EL (cell line): ENCODE measurements around the gene POLR2F.
"Not testable (repeated sequence)": the region's sequence is repeated elsewhere in the genome, so short reads cannot be mapped to it uniquely, and the experiment has no call there.

ENCODE experiments used
- DNase-seq: peaks from one replicate; pipeline ENCODE4 v3.0.0-alpha.2; 2016

Gene POLR2F

DNA sequence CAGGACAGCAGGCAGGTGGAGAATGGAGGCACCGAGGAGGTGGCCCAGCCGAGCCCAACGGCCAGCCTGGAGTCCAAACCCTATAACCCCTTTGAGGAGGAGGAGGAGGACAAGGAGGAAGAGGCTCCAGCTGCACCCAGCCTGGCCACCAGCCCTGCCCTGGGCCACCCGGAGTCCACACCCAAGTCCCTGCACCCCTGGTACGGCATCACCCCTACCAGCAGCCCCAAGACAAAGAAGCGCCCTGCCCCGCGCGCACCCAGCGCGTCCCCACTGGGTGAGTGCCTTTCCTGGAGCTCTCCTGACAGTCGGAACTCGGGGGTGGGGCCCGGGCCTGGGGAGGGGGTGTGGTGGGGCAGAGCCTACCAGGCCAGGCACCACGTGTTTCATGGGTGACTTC lies 27.7 kb upstream of the POLR2F start:
- DNase-seq = no peak

DNA sequence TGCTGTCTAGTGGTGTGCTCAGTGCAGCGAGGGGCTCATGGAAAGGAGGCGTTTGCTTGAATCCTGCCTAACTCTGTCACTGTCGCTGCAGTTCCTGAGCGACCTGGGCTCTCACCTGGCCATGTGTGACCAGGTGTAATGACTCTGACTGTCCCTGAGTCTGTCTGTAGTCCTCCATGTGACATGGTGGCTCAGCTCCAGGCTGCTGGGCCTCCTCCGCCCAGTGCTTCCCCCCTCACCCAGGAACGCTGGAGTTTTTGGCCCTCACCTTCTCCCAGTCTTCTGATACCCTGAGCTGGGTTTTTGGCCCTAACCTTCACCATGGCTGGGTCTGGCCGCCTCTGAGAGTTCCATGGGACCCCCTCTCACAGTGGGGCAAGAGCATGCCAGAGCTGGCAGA lies 27.1 kb upstream of the POLR2F start:
- no peak for DNase-seq

DNA sequence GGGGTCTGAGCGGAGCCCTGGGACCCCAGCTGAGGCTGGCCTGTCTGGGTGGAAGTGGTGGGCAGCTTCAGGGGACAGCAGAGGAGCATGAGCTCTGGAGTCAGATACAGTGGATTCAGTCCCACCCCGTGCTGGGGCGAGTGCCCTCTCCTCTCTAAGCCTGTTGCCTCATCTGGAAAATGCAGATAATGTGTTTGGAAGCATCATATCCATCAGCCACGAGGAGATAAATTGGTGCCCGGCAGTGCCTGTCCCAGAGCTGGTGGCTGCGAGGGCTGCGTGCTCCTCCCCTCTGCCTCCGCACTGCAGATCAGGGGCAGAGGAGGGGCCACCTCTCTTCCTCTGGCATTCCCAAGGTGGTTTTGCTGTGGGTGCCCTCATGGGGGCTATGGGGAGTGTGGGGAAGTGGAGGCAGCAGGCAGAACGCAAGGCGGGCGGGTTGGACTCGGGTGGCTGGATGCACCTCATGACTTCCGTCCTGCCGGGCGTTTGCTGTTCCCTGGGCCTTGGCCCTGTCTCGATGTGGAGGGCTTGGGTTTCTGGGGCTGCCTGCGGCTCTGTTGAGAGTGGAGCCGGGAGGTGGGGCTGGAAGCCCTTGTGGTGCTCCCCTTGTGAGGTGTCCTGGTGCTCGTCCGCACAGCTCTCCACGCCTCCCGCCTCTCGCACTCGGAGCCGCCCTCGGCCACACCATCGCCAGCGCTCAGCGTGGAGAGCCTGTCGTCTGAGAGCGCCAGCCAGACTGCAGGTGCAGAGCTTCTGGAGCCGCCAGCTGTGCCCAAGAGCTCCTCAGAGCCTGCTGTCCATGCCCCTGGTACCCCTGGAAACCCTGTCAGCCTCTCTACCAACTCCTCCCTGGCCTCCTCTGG lies 26.5 kb upstream of the POLR2F start:
- no peak for DNase-seq

DNA sequence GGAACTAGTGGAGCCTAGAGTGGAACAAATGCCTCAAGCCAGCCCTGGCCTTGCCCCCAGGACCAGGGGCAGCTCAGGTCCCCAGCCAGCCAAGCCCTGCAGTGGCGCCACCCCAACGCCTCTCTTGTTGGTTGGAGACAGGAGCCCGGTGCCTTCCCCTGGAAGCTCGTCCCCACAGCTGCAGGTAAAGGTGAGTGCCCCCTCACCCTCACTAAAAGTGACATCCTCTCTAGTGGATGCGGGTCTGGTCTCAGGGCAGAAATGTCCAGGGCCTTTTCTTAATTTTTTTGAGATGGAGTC lies 25.9 kb upstream of the POLR2F start:
- no peak for DNase-seq

DNA sequence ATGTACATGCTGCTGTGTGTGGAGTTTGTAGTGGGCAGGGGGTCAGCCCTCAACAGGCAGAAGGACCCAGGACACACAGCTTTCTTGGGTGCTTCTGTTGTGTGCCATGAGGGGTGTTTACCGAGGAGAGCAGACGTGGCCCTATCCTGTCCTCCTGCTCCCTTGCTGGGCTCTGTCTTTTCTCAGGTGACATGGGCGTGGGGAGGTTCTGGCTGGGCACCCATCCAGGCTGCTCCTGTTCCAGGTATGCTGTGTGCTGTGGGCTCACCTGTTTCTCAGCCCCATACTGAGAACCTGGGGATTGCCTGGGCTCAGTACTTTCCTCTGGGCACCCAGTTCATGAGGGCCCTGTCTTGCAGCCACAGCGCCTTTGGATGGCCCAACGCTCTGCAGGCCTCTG lies 24.1 kb upstream of the POLR2F start:
- no peak for DNase-seq

DNA sequence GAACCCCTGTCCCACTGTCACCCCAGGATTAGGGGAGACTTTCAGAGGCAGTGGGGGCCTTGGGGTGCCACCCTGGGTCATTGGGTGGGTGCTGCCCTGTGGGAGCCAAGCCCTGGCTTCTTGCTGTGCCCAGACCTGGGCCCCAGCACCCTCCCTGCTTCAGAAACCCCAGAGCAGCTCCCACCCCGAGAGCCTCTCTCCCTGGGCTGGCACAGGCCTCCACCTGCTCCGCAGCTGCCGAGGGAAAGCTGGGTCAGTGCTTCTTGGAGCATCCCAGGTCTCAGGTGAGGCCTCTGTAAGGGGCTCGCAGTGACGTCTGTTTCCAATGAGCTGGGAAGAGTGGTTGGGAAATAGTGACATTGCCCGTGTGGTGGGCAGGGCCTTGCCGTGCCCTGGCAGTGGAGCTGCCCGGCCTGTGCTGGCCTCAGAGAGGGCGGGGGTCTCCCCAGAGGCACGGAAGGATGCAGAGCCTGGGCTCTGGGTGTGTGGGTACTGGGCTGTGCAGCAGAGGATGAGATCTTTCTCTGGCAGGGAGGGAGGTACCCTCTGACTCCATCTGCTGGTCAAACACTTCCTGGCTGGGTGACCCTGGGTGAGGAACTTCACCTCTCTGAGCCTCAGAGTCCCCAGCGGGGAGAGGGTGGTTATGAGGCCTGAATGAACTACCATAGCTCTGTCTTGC lies 23.1 kb upstream of the POLR2F start:
- DNase-seq = peak; percentile 38

DNA sequence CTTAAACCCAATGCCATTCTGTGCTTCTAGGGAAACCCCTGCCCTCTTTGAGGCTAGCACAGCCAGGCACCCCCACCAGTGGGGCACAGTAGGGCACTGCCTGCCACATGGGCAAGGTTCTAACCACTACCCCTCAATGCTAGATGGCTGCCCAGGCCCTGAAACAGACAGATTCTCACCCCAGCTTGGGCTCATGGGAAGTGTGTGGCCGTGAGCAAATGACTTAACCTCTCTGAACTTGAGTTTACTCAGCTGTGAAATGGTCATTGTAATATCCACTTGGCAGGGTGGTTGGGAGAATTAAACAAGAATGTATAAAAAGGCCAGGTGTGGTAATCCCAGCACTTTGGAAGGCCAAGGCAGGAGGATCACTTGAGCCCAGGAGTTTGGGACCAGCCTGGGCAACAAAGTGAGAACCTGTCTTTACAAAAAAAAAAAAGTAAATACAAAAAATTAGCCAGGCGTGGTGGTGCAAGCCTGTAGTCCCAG lies 22.5 kb upstream of the POLR2F start:
- DNase-seq = no peak

DNA sequence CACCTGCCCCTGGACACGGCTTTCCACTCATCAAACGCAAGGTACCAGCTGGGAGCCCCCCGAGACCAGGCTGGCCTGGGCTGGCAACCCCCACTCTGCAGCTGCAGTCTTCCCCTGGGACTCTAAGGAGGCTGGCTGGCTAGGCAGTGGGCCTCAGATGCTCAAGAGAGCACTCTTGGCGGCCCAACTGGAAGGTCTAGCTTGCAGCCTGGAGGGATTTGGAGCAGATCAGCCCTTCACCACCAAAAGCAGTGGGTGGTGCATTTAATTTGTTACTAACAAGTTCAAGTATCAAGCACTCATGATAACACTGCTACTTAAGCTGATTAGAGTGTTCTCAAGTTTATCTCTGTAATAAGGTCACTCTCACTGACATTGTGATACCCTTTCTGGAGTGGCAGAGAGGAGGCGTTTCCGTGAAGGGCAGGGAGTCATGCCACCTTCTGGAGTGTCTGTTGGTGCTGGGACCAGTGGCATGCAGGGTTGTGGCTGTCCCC lies 21.6 kb upstream of the POLR2F start:
- DNase-seq = no peak

DNA sequence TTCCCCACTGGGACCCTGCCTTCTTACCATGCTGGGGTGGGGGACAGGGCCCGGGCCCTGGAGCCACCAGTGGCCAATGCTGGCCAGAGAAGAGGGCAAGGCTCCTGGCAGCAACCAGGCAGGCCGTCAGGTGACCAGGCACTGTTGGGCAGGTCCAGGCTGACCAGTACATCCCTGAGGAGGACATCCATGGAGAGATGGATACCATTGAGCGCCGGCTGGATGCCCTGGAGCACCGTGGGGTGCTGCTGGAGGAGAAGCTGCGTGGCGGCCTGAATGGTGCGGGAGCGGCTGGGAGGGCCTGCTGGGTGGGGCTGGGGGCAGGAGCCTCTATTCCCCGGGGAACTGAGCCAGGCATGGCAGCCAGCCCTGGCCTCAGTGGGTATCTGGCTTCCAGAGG lies 21.1 kb upstream of the POLR2F start:
- no peak for DNase-seq

DNA sequence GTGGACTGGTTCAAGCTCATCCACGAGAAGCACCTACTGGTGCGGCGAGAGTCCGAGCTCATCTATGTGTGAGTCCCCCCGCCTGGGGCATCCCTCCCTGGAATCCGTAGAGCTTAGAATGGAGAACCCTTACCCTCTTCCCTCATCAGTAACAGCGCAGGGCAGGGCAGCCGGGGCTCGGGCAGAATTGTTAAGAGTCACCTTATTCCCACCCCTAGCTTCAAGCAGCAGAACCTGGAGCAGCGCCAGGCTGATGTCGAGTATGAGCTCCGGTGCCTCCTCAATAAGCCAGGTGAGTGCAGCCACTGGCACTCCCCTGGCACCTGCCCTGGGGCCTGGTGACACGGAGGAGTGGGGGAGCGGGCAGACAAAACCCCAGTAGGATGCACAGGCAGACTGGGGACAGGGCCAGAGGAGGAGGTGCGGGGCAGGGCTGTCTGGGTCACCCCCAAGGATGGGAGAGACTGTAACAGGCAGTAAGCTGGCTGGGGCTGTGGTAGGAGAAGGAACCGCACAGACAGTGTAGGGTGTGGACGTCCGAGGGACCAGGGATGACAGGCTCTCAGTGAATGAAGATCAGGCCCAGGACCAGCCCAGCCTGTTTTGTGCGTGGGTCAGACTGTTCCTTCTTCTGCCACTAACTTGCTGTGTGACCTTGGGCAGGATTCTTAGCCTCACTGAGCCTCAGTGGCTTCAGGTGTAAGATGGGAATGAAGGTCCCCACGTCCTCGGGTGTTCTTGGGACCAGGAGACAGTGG lies 20.5 kb upstream of the POLR2F start:
- no peak for DNase-seq

DNA sequence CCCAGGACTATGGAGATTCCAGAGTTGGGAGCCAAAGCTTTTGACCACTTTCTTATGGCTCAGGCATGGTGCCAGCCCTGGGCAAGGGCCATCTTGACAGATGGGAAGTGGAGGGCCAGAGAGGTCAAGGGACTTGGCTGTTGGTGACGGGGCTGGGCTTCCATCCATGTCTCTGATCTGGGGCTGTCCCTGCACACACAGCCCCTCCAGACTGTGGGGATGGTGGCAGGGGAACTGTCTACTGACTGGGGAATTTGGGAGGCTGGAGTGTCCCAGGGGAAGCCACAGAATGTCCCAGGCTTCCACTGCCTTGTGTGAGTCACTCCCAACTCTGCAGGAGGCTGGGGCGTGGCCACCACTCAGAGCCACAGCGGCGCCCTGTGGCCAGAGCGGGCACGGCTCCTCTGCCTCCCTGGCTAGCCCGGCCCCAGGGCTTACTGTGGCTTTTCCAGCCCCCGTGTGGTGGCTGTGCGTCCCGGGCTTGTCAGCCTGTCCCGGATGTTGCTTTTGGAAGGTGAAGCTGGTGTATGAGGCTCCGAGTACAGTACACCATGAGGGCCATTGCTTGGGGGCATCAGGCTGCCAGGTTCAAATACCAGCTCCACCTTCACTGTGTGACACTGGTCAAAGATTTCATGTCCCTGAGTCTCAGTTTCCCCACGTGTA lies 19.7 kb upstream of the POLR2F start:
- DNase-seq = peak; percentile 97

DNA sequence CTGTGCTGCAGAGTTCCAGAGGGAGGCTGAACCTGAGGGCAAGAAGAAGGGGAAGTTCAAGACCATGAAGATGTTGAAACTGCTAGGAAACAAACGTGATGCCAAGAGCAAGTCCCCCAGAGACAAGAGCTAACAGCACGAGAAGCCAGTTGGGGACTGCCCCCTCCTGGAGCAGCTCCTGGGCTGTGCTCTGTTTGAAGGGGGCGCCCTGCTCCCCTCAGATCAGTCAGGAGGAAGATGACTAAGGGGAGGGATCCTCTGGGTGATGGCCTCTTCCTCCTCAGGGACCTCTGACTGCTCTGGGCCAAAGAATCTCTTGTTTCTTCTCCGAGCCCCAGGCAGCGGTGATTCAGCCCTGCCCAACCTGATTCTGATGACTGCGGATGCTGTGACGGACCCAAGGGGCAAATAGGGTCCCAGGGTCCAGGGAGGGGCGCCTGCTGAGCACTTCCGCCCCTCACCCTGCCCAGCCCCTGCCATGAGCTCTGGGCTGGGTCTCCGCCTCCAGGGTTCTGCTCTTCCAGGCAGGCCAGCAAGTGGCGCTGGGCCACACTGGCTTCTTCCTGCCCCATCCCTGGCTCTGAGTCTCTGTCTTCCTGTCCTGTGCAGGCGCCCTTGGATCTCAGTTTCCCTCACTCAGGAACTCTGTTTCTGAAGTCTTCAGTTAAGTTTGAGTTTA lies 12.7 kb upstream of the POLR2F start:
- DNase-seq = peak; percentile 54

DNA sequence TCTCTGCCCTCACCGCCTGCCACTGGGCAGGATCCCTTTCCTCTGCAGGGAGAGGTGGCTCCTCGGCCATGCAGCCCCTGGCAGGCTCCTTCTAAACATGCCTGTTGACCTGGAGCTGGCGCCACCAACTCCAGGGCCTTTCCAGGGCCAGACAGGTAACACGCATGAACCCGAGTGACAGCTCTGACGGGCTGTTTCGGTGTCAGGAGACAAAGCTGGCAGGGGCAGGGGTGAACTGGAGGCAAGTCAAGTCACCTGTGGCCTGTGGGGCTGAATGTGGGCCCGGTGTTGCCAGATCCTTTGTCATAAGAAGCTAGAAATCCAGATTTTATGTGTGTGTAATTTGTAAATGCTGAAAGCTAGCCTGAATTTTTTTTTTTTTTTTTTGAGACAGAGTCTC lies 11.4 kb upstream of the POLR2F start:
- no peak for DNase-seq

DNA sequence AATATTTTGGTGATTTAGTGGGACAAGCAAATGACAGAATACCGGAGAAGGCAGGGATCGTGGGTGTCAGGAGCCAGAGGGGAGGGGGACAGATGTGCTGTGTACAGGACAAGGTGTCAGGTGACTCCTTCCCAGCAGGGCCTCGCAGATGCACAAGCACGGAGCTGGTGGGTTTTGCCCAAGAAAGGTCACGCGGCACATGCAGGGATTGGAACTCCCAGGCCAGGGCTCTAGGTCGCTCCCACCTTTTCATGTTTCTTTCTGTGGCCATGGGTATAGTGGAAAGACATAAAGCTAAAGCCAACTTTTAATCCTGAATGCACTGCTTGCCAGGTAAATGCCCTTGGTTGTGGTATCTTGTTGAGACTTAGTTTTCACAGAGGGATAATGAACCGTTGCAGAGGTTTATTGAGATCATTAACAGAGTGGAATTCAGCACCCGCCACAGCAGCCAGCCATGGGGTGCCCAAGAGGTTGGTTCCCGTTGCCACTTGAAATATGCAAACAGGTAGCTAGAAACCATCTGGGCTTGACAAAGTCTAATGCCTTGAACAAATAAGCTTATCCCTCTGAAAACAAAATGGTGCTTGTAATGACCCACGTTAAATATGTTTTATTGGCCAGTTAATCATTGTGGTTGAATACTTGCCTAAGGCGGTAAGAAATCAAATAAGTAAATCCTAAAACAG lies 10.2 kb upstream of the POLR2F start:
- no peak for DNase-seq

DNA sequence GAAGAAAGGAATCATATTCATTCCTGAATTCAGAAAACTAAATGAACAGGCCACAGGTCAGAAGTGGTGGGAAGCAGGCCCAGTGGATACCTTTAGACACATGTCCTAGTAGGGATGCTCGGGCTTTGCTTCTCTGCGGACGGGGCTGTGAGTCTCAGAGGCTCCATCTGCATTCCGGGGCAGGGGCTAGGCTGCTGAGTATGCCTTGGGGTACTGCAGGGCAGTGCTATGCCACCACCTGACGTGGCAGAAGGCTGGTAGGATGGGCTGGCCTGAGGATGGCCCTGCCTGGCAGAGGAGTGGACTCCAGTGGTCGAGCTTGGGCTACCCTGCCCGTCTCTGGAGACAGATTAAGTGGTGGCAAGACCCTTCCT lies 9.7 kb upstream of the POLR2F start:
- no peak for DNase-seq

DNA sequence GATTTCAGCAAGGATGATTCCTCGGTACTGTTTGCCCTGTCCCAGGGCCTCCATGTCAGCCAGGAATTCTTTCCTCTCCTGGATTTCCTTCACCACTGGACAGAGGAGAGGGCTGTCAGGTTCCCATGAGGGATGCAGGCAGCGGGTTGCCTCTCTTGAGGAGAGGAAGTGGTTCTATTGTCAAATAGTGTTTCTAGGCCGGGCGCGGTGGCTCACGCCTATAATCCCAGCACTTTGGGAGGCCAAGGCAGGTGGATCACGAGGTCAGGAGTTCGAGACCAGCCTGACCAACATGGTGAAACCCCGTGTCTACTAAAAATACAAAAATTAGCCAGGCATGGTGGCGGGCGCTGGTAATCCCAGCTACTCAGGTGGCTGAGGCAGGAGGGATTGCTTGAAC lies 9.1 kb upstream of the POLR2F start:
- DNase-seq = not testable (repeated sequence)

DNA sequence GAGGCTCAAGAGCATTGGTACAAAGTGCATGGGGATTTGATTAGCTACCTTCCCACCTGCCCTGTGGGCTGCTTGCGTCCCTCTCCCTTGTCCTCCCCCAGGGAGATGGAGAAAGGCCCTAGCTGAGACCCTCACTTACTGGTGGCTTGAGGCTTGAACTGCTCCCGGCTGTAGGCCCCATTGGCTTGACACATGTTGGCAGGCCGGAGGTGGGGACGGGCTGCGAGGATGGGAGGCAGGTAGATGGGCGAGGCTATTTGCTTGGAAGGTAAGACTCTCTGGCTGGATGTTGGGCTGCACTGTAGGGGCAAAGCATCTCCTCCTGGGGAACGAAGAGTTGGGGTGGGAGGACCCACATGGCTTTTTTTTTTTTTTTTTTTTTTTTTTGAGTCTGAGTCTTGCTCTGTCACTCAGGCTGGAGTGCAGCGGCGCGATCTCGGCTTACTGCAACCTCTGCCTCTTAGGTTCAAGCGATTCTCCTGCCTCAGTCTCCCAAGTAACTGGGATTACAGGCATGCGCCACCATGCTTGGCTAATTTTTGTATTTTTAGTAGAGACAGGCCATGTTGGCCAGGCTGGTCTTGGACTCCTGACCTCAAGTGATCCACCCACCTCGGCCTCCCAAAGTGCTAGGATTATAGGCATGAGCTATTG lies 6.2 kb upstream of the POLR2F start:
- DNase-seq = not testable (repeated sequence)

DNA sequence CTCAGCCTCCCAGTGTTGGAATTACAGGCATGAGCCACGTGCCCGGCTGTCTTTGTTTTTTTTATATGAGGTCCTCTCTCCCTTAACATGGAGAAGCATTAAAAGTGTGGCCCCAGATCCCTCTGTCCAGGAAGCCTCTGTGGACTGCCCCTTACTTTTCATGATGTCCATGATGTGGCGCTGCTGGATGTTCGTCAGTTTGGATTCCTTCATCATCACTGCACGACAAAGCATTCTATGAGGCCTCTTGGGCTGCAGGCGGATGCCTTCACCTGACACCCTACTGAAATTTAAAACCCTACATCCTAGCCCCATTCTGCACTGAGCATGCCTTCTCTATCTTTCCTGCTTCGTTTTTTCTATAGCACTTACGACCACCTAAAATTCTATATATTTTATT lies 2.2 kb upstream of the POLR2F start:
- DNase-seq = no peak

DNA sequence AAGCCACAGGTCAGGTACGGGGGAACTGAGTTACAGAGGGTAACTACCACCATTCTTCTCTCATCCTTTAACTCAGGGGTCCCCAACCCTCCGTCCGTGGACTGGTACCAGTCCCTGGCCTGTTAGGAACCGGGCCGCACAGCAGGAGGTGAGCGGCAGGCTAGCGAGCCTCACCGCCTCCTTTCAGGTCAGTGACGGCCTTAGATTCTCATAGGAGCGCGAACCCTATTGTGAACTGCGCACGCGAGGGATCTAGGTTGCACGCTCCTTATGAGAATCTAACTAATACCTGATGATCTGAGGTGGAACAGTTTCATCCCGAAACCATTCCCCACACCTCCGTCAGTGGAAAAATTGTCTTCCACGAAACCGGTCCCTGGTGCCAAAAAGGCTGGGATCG lies 870 bp upstream of the POLR2F start:
- not testable (repeated sequence) for DNase-seq

DNA sequence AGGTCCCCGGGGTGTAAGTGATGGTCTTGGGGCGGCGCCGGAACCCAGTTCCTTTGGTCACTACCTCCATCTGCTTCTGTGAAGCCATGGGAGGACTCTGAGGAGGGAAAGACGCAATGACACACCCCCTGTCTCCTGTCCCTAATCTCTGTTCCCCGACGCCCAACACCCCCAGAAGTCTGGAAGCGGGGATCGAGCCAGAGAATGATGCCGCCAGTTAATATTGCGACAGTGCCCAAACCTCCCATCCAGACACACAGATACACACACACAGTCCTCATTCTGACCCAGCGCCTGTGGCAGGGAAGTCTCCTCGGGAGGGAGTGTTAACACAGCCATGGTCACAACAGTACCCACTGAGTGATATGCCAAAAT lies 450 bp upstream of the POLR2F start:
- no peak for DNase-seq

DNA sequence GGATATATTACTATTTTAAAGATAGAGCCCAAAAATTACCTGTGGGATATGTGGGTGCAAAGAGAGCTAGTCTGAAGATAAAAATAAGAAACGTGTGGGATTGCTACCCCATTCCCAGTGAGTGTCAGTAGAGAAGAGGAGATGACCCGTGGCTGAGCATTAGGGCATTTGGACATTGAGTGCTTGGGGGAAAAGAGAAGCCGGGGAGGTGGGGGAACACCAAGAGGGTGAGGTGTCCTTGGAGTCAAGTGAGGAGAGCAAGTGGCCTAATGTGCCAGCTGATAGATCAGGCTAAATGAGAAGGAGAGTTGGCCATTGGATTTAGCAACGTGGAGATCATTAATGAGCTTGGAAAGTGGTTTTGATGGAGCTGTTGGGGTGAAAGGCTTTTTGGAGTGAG lies 1.2 kb downstream of the POLR2F start:
- DNase-seq = no peak
